ENCODE measurements around the gene N4BP2. TPM values are rescaled to one million over a fixed set of nuclear protein-coding genes. Genes with fewer than 3 reads are reported as not detected.

The N4BP2 gene
- total RNA-seq, 1 experiment from 2014 or later = 31.7 TPM

DNA sequence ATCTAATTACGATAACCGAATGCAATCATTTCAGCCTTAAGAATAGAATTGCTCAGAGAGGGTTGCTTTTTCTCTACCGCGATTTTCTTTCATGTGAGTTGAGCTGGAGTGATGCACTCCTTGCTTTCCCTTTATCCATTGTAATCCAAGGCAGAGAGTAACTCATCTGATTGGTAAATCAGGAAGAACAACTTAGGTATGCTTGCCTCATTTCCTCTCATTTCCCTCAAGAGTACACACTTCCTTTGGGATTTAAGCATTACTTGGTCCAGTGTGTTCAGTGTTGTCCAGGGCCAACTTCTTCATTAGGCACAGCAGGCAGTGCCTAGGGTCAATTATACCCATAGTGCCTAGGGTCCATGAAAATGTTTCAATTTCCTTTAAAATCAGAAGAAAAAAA lies 15.7 kb upstream of the N4BP2 start:
- no peak for TF ChIP-seq ZNF232 (CRISPR knock-in tag; IDR thresholded peaks at IDR 0.05)
- no peak for TF ChIP-seq CREM (CRISPR knock-in tag; IDR thresholded peaks at IDR 0.05)
- TF ChIP-seq, protein P1, sequence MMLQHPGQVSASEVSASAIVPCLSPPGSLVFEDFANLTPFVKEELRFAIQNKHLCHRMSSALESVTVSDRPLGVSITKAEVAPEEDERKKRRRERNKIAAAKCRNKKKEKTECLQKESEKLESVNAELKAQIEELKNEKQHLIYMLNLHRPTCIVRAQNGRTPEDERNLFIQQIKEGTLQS (CRISPR knock-in tag; conservative IDR thresholded peaks at IDR 0.05) = no peak
- no peak for TF ChIP-seq HMGA2 (CRISPR knock-in tag; IDR thresholded peaks at IDR 0.05)
- TF ChIP-seq E2F4 (CRISPR knock-in tag; IDR thresholded peaks at IDR 0.05; ENCODE audit: borderline replicate concordance, low read depth) = no peak
- TF ChIP-seq ZBTB21 (CRISPR knock-in tag; IDR thresholded peaks at IDR 0.05; ENCODE audit: borderline replicate concordance) = no peak
- TF ChIP-seq ZNF317 (CRISPR knock-in tag; IDR thresholded peaks at IDR 0.05; ENCODE audit: borderline replicate concordance, low read depth) = no peak
- no peak for TF ChIP-seq GRHL2 (CRISPR knock-in tag; IDR thresholded peaks at IDR 0.05; ENCODE audit: insufficient replicate concordance, severe bottlenecking)
- TF ChIP-seq, protein P2, sequence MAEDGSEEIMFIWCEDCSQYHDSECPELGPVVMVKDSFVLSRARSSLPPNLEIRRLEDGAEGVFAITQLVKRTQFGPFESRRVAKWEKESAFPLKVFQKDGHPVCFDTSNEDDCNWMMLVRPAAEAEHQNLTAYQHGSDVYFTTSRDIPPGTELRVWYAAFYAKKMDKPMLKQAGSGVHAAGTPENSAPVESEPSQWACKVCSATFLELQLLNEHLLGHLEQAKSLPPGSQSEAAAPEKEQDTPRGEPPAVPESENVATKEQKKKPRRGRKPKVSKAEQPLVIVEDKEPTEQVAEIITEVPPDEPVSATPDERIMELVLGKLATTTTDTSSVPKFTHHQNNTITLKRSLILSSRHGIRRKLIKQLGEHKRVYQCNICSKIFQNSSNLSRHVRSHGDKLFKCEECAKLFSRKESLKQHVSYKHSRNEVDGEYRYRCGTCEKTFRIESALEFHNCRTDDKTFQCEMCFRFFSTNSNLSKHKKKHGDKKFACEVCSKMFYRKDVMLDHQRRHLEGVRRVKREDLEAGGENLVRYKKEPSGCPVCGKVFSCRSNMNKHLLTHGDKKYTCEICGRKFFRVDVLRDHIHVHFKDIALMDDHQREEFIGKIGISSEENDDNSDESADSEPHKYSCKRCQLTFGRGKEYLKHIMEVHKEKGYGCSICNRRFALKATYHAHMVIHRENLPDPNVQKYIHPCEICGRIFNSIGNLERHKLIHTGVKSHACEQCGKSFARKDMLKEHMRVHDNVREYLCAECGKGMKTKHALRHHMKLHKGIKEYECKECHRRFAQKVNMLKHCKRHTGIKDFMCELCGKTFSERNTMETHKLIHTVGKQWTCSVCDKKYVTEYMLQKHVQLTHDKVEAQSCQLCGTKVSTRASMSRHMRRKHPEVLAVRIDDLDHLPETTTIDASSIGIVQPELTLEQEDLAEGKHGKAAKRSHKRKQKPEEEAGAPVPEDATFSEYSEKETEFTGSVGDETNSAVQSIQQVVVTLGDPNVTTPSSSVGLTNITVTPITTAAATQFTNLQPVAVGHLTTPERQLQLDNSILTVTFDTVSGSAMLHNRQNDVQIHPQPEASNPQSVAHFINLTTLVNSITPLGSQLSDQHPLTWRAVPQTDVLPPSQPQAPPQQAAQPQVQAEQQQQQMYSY (CRISPR knock-in tag; IDR thresholded peaks at IDR 0.05) = no peak
- TF ChIP-seq MYBL2 (CRISPR knock-in tag; IDR thresholded peaks at IDR 0.05) = no peak
- TF ChIP-seq, protein P3, sequence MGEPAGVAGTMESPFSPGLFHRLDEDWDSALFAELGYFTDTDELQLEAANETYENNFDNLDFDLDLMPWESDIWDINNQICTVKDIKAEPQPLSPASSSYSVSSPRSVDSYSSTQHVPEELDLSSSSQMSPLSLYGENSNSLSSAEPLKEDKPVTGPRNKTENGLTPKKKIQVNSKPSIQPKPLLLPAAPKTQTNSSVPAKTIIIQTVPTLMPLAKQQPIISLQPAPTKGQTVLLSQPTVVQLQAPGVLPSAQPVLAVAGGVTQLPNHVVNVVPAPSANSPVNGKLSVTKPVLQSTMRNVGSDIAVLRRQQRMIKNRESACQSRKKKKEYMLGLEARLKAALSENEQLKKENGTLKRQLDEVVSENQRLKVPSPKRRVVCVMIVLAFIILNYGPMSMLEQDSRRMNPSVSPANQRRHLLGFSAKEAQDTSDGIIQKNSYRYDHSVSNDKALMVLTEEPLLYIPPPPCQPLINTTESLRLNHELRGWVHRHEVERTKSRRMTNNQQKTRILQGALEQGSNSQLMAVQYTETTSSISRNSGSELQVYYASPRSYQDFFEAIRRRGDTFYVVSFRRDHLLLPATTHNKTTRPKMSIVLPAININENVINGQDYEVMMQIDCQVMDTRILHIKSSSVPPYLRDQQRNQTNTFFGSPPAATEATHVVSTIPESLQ (CRISPR knock-in tag; IDR thresholded peaks at IDR 0.05) = no peak
- TF ChIP-seq, protein P4, sequence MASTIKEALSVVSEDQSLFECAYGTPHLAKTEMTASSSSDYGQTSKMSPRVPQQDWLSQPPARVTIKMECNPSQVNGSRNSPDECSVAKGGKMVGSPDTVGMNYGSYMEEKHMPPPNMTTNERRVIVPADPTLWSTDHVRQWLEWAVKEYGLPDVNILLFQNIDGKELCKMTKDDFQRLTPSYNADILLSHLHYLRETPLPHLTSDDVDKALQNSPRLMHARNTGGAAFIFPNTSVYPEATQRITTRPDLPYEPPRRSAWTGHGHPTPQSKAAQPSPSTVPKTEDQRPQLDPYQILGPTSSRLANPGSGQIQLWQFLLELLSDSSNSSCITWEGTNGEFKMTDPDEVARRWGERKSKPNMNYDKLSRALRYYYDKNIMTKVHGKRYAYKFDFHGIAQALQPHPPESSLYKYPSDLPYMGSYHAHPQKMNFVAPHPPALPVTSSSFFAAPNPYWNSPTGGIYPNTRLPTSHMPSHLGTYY (CRISPR knock-in tag; IDR thresholded peaks at IDR 0.05) = no peak
- CTCF ChIA-PET = no interaction called here
- DNase-seq (ENCODE audit: low spot score) = no peak
- Mint-ChIP-seq H3K4me1 (no peaks in the 10 kb centered on the region), H3K4me3 (no peak overlapping the region), H3K27ac (no peak overlapping the region), H3K36me3 (no peaks in the 10 kb centered on the region), H3K9me3 (no peaks in the 10 kb centered on the region), H3K27me3 (ENCODE audit: low read depth) (no peaks in the 10 kb centered on the region)
- no peak for ATAC-seq
- POLR2A ChIA-PET = no interaction called here

DNA sequence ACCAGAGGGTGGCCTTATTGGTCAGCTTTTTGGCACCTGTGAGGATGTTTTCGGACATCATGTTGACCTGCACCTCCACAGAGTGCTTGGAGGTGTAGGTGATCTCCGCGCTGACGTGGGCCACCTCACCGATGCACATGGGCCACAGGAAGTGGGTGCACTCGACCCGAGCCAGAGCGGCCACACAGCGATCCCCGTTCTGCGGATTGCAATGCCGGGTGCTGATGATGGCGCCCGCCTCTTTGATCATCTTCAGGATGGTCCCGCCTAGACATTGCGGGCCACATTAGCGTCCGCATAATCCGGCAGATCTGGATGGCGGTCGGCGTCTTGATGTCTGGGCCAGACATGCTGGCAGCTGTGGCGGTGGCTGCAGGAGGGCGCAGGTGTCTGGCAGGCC lies 12.9 kb upstream of the N4BP2 start:
- POLR2A ChIA-PET = no interaction called here
- TF ChIP-seq MYBL2 (CRISPR knock-in tag; IDR thresholded peaks at IDR 0.05) (no peak), GRHL2 (CRISPR knock-in tag; IDR thresholded peaks at IDR 0.05; ENCODE audit: insufficient replicate concordance, severe bottlenecking) (no peak), ZNF512 (CRISPR knock-in tag; IDR thresholded peaks at IDR 0.05; ENCODE audit: borderline replicate concordance) (no peak), SMAD3 (CRISPR knock-in tag; IDR thresholded peaks at IDR 0.05; ENCODE audit: borderline replicate concordance) (no peak), MLX (CRISPR knock-in tag; IDR thresholded peaks at IDR 0.05) (no peak), ATF1 (CRISPR knock-in tag; IDR thresholded peaks at IDR 0.05) (no peak), SMAD4 (CRISPR knock-in tag; IDR thresholded peaks at IDR 0.05) (no peak)
- TF ChIP-seq, protein P5, sequence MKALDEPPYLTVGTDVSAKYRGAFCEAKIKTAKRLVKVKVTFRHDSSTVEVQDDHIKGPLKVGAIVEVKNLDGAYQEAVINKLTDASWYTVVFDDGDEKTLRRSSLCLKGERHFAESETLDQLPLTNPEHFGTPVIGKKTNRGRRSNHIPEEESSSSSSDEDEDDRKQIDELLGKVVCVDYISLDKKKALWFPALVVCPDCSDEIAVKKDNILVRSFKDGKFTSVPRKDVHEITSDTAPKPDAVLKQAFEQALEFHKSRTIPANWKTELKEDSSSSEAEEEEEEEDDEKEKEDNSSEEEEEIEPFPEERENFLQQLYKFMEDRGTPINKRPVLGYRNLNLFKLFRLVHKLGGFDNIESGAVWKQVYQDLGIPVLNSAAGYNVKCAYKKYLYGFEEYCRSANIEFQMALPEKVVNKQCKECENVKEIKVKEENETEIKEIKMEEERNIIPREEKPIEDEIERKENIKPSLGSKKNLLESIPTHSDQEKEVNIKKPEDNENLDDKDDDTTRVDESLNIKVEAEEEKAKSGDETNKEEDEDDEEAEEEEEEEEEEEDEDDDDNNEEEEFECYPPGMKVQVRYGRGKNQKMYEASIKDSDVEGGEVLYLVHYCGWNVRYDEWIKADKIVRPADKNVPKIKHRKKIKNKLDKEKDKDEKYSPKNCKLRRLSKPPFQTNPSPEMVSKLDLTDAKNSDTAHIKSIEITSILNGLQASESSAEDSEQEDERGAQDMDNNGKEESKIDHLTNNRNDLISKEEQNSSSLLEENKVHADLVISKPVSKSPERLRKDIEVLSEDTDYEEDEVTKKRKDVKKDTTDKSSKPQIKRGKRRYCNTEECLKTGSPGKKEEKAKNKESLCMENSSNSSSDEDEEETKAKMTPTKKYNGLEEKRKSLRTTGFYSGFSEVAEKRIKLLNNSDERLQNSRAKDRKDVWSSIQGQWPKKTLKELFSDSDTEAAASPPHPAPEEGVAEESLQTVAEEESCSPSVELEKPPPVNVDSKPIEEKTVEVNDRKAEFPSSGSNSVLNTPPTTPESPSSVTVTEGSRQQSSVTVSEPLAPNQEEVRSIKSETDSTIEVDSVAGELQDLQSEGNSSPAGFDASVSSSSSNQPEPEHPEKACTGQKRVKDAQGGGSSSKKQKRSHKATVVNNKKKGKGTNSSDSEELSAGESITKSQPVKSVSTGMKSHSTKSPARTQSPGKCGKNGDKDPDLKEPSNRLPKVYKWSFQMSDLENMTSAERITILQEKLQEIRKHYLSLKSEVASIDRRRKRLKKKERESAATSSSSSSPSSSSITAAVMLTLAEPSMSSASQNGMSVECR (CRISPR knock-in tag; IDR thresholded peaks at IDR 0.05; ENCODE audit: borderline replicate concordance) = no peak

More for the DNA sequence above, 12.9 kb upstream of the N4BP2 start:
- H3K27me3 Mint-ChIP-seq (ENCODE audit: low read depth) = no peaks in the 10 kb centered on the region
- no peak overlapping the region for H3K27ac Mint-ChIP-seq
- H3K4me1 Mint-ChIP-seq = no peaks in the 10 kb centered on the region
- CTCF ChIA-PET = no interaction called here
- DNase-seq (ENCODE audit: low spot score) = no peak
- no peaks in the 10 kb centered on the region for H3K36me3 Mint-ChIP-seq
- no peak for ATAC-seq
- H3K4me3 Mint-ChIP-seq = no peak overlapping the region
- no peaks in the 10 kb centered on the region for H3K9me3 Mint-ChIP-seq

Measured in WTC11 (cell line).